ENCODE results near the gene KCNH1. TPM values are rescaled to one million over a fixed set of nuclear protein-coding genes. Genes with fewer than 3 reads are reported as not detected.

KCNH1 gene
- total RNA-seq, 4 donors from 2014 or later, result not detected

GRCh38 chr1:210776712-210777111 lies 357.2 kb downstream of the KCNH1 start:
- 49 to 50% methylated on average over 3 of the region's 3 CpGs for WGBS, 2 donors
- DNase-seq (ENCODE audit: low spot score in 2 of 2), result no peak
- no peak for TF ChIP-seq CTCF (IDR thresholded peaks at IDR 0.05)
- TF ChIP-seq POLR2A (IDR thresholded peaks at IDR 0.05), result no peak
- intact Hi-C loops (cut with DNase I; ENCODE audit: low total_unique reads), result no loop called here
- no peak overlapping the region for H3K4me3 ChIP-seq (ENCODE audit: low read depth, poor library complexity, severe bottlenecking)

- 71 to 77% methylated on average over 6 of the region's 6 CpGs for WGBS, 2 donors
- DNase-seq (ENCODE audit: low spot score in 2 of 2), result no peak
- intact Hi-C loops (cut with DNase I; ENCODE audit: low total_unique reads), result no loop called here
- TF ChIP-seq POLR2A (IDR thresholded peaks at IDR 0.05) (no peak), CTCF (IDR thresholded peaks at IDR 0.05) (no peak)
- no peak overlapping the region for H3K4me3 ChIP-seq (ENCODE audit: low read depth, poor library complexity, severe bottlenecking)
Observed at GRCh38 chr1:210775289-210775688, 358.7 kb downstream of the KCNH1 start.

GRCh38 chr1:210773450-210773849 lies 360.5 kb downstream of the KCNH1 start:
- DNase-seq (ENCODE audit: low spot score in 2 of 2), result no peak

GRCh38 chr1:210771131-210771530 lies 362.8 kb downstream of the KCNH1 start:
- H3K4me3 ChIP-seq (ENCODE audit: low read depth, poor library complexity, severe bottlenecking), result no peak overlapping the region
- 80 to 85% methylated on average over 5 of the region's 5 CpGs for WGBS, 2 donors
- DNase-seq (ENCODE audit: low spot score in 2 of 2), result no peak
- TF ChIP-seq CTCF (IDR thresholded peaks at IDR 0.05) (no peak), POLR2A (IDR thresholded peaks at IDR 0.05) (no peak)
- intact Hi-C loops (cut with DNase I; ENCODE audit: low total_unique reads), result no loop called here

More at GRCh38 chr1:210773450-210773849, 360.5 kb downstream of the KCNH1 start:
- intact Hi-C loops (cut with DNase I; ENCODE audit: low total_unique reads), result no loop called here
- no peak overlapping the region for H3K4me3 ChIP-seq (ENCODE audit: low read depth, poor library complexity, severe bottlenecking)
- TF ChIP-seq CTCF (IDR thresholded peaks at IDR 0.05) (no peak), POLR2A (IDR thresholded peaks at IDR 0.05) (no peak)
- WGBS, 2 donors, result 83 to 87% methylated on average over 2 of the region's 2 CpGs

- intact Hi-C loops (cut with DNase I; ENCODE audit: low total_unique reads), result no loop called here
- 88 to 91% methylated on average over 9 of the region's 9 CpGs for WGBS, 2 donors
- H3K4me3 ChIP-seq (ENCODE audit: low read depth, poor library complexity, severe bottlenecking), result no peak overlapping the region
- DNase-seq (ENCODE audit: low spot score in 2 of 2), result no peak
- no peak for TF ChIP-seq CTCF (IDR thresholded peaks at IDR 0.05)
- no peak for TF ChIP-seq POLR2A (IDR thresholded peaks at IDR 0.05)
Observed at GRCh38 chr1:210770396-210770984, 363.5 kb downstream of the KCNH1 start.

- 74 to 80% methylated on average over 4 of the region's 4 CpGs for WGBS, 2 donors
- no peak overlapping the region for H3K4me3 ChIP-seq (ENCODE audit: low read depth, poor library complexity, severe bottlenecking)
- DNase-seq (ENCODE audit: low spot score in 2 of 2), result no peak
- intact Hi-C loops (cut with DNase I; ENCODE audit: low total_unique reads), result no loop called here
- no peak for TF ChIP-seq CTCF (IDR thresholded peaks at IDR 0.05)
- TF ChIP-seq POLR2A (IDR thresholded peaks at IDR 0.05), result no peak
Observed at GRCh38 chr1:210769473-210769872, 364.5 kb downstream of the KCNH1 start.

All from lower leg skin (tissue), 4 donors.